SKM-1 (cell line): Measurements from ENCODE around the gene FAM114A1.
"Not testable (repeated sequence)": the region's sequence is repeated elsewhere in the genome, so short reads cannot be mapped to it uniquely, and the experiment has no call there.

Experiments used
- DNase-seq: peaks from one replicate; lab custom pipeline; 2025; ENCODE audit not compliant: unreplicated experiment; lab: John Stamatoyannopoulos, UW

FAM114A1 gene

GRCh38 chr4:38928974-38929373 lies 61.4 kb downstream of the FAM114A1 start:
- DNase-seq, result no peak

- DNase-seq, result no peak
These were observed 62.6 kb downstream of the FAM114A1 start for GRCh38 chr4:38930204-38930603.

- DNase-seq, result no peak
These were observed 63.1 kb downstream of the FAM114A1 start for GRCh38 chr4:38930707-38931106.

- no peak for DNase-seq
These were observed 63.5 kb downstream of the FAM114A1 start for GRCh38 chr4:38931125-38931524.

- DNase-seq, result no peak
These were observed 67.9 kb downstream of the FAM114A1 start for GRCh38 chr4:38935391-38936073.

GRCh38 chr4:38939165-38939564 lies 71.6 kb downstream of the FAM114A1 start:
- DNase-seq, result no peak

GRCh38 chr4:38940476-38940875 lies 72.9 kb downstream of the FAM114A1 start:
- no peak for DNase-seq

GRCh38 chr4:38941906-38942305 lies 74.3 kb downstream of the FAM114A1 start:
- DNase-seq, result not testable (repeated sequence)

GRCh38 chr4:38943343-38943742 lies 75.7 kb downstream of the FAM114A1 start:
- DNase-seq, result no peak

GRCh38 chr4:38944440-38944839 lies 76.8 kb downstream of the FAM114A1 start:
- DNase-seq, result no peak

GRCh38 chr4:38946919-38947318 lies 79.3 kb downstream of the FAM114A1 start:
- DNase-seq, result peak; percentile 29

GRCh38 chr4:38948551-38948950 lies 80.9 kb downstream of the FAM114A1 start:
- DNase-seq, result no peak

GRCh38 chr4:38949411-38950051 lies 81.9 kb downstream of the FAM114A1 start:
- no peak for DNase-seq

- no peak for DNase-seq
These were observed 82.6 kb downstream of the FAM114A1 start for GRCh38 chr4:38950159-38950558.

GRCh38 chr4:38950734-38951133 lies 83.1 kb downstream of the FAM114A1 start:
- no peak for DNase-seq

- no peak for DNase-seq
These were observed 84.0 kb downstream of the FAM114A1 start for GRCh38 chr4:38951598-38951997.

GRCh38 chr4:38952017-38952416 lies 84.4 kb downstream of the FAM114A1 start:
- DNase-seq, result no peak

GRCh38 chr4:38954727-38955126 lies 87.1 kb downstream of the FAM114A1 start:
- DNase-seq, result no peak

GRCh38 chr4:38955957-38956356 lies 88.4 kb downstream of the FAM114A1 start:
- DNase-seq, result no peak

GRCh38 chr4:38957261-38957815 lies 89.7 kb downstream of the FAM114A1 start:
- no peak for DNase-seq

- DNase-seq, result no peak
These were observed 90.3 kb downstream of the FAM114A1 start for GRCh38 chr4:38957893-38958292.

GRCh38 chr4:38958453-38959190 lies 91.0 kb downstream of the FAM114A1 start:
- DNase-seq, result no peak
